ENCODE measurements around the gene OXNAD1.
A peak's percentile ranks its signal among the peaks of the same experiment; 100 is the strongest.
"Not testable (repeated sequence)": the region's sequence is repeated elsewhere in the genome, so short reads cannot be mapped to it uniquely, and the experiment has no call there.

Gene OXNAD1

DNA sequence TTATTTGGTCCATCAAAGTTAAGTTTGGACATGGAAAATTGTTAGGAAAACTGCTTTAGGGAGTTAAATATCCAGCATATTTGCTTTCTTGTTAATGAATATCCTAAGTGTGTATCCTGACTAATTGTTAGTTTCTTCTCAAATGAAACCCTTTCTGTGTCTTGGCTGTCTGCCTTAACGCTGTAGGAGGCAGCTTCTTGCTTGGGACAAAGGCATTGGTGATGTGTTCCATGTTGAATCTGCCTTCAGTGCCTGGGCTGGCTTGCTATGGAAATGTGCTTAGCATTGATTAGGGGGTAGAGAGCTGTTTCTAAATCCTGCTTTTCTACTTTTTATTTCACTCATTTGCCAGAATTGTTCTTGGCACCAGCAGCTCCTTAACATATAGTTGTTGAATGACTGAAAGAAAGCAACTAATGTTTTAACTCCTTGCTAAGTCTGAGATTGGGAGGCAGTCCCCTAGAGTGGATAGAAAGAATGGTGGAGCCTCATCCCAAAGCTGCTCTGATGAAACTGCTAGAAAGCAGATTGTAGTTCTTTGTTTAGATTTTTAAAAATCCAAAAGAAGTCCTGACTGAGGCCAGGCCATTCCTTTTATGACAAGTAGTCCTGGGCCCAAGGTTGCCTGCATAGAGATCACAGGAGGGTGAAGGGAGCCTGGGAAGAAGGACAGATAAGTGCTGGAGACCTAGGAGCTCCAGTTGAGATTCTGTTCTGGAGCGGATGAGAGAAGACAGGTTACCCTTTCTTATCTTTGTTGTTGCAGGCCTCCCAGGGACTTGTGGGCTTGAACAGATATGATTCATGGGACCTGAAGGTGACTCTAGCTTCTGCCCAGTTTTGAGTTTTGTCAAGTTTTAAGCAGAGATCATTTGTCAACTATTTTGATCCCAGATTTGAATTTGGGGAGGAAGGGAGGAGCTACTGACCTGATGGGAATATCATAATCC, 39.3 kb downstream of the OXNAD1 start:
- DNase-seq = peak in 1 of 5 donors; percentile 30

DNA sequence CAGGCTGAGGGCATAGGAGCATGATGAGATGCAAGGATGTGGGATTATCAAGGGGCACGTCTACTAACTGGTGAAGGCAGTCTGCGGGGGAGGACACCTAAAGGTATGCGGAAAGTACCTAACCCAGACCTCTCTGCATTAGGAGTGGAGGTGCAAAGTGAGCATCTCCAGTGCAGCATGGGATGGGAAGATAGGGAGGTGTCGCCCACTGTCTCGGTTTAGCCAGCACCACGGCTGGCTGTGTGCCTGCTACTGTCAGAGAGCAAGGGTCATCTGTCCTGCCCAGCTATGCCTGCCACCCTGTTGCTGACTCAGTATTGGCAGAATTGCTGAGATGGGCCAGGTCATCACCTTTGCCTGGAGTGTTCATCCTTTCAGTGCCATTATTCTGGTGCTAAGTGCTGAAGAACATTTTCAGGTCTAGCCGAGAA, 40.1 kb downstream of the OXNAD1 start:
- peak in 4 of 5 donors; percentile 32 to 44 (median 35) for DNase-seq

DNA sequence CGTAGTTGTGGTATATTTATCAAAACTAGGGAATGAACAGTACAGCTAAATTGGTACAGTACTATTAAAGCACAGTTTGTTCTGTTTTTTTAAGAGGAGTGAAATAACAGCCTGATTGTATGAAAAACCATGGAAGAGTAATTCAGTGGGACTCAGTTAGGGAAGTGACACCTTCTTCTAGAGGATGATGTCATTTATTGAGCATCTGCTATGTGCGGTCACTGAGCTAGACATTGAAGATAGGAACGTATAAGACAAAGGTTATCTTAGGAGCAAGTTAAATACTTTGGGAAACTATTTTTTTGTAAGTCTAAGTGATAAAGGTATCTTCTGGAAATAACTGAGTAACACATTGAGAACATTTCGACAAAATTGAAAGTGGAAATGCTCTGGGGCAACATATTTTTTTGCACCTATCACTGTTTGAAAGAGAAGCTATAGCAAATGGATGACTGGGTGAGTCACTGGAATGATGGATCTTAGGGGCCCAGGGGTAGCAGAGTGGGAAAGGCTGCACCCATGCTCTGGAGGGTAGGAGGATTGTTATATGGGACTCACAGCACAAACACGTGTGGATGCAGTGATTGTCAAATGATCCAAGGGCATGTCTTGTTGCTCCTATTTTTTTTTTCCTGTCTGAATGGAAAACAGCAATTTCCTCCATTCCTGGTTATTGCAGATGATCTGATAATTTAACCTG, 43.0 kb downstream of the OXNAD1 start:
- no peak for DNase-seq

GRCh38 chr3:16308727-16309126, 43.7 kb downstream of the OXNAD1 start:
- no peak for DNase-seq

- DNase-seq = peak in 4 of 5 donors; percentile 30 to 90 (median 44)
Measured at GRCh38 chr3:16309558-16309957, 44.5 kb downstream of the OXNAD1 start.

DNA sequence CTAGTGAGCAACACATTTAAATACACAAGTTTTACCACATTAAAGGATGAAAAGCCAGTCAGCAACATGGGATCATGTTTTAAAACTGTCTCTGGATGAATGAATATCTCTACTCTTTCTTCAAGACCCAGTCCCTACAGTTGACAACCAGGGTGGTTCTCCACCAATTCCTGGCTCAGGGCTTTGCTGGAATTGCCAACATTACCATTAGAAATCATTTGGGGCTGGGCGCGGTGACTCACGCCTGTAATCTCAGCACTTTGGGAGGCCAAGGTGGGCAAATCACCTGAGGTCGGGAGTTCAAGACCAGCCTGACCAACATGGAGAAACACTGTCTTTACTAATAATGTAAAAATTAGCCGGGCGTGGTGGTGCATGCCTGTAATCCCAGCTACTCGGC, 45.5 kb downstream of the OXNAD1 start:
- DNase-seq = not testable (repeated sequence)

GRCh38 chr3:16311960-16312451, 47.0 kb downstream of the OXNAD1 start:
- DNase-seq = peak; percentile 26 to 86 (median 53)

DNA sequence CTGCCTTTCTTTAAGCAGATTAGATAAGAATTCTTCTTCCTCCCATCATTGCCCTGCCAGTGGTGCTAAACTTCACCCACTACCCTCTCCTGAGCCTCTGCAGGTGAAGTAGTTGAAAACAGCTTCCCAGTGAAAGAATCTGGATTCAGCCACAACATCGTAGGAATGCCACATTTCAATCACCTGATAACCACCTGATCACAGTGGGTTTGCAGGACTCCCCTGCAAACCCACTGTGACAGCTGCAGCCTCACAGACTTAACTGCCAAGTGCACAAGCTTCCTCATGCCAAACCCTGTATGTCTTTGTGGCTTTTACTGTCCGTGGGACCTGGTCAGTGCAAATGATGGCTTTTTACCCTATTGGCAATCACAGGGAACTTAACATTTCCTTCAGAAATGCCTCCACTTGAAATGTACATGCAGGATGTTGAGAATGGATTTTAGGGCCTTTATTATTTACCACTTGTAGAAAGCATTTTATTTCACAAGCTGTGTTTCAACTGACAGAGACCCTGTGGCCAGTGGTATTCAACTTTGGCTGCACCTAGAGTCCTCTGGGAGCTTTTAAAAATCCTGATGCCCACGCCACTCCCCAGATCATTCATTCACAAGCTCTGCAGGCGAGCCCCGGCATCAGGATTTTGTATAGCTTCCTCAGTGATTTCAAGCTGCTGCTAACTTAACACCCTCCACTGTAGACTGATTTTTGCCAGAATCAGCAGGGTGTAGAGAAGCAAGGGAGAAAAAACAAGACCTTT, 49.1 kb downstream of the OXNAD1 start:
- DNase-seq = no peak

DNA sequence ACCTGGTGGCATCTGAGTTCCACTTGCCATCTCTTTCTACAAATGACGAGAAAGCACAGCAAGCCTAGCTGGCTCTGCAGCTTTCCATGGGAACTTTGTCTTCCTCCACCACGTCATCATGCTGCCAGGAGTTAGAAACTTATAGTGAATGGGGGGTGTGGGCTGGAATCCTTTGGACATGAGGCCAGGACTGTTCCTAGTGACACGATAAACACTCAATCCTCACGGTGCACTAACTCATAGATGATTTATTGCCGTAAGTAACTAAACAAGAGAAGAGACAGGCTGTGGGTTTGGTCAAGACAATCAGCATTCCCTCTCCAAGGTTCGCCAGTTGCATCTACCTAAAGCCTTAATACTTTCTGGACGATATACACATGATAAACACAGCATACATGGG, 50.6 kb downstream of the OXNAD1 start:
- DNase-seq = no peak

DNA sequence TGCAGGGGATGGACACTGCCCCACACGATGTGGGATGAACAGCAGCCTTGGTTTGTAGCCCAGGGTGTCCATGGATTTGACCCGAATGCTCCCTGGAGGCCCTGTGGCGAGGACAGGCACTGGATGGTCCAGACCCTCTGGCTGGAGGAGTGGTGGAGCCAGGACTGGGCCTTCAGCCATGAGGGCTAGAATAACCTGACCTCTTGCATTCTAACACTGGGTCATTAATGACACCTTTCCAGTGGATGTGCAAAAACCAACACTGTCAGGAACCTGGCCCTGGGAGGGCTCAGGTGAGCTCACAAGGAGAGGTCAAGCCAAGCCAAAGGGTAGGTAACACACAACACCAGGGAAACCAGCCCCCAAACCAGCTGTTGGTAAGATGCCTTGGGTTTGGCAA, 51.4 kb downstream of the OXNAD1 start:
- DNase-seq = no peak

- no peak for DNase-seq
Measured at GRCh38 chr3:16316847-16317560, 52.0 kb downstream of the OXNAD1 start.

DNA sequence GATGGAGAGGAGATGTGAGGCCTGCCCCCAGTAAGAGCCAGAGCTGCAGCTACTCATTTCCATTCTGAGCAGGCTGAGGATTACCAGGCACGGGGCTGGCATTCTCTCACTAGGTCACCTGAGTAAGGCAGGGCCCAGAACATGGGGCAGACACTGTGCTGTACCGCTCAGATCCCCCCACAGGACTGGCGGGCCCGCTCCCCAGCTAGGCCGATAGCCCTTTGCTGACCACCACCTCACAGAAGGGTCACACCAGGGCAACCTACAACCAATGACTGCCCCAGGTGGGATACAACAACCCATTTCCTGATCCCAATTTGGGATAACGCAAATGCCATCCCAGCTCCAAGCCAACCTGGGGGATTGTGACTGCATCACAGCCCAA, 52.5 kb downstream of the OXNAD1 start:
- no peak for DNase-seq

- DNase-seq = no peak
Measured at GRCh38 chr3:16318176-16318575, 53.2 kb downstream of the OXNAD1 start.

- DNase-seq = peak; percentile 56 to 89 (median 74)
Measured at GRCh38 chr3:16319307-16319706, 54.3 kb downstream of the OXNAD1 start.

- no peak for DNase-seq
Measured at GRCh38 chr3:16319723-16320122, 54.7 kb downstream of the OXNAD1 start.

GRCh38 chr3:16320711-16321110, 55.7 kb downstream of the OXNAD1 start:
- DNase-seq = no peak

DNA sequence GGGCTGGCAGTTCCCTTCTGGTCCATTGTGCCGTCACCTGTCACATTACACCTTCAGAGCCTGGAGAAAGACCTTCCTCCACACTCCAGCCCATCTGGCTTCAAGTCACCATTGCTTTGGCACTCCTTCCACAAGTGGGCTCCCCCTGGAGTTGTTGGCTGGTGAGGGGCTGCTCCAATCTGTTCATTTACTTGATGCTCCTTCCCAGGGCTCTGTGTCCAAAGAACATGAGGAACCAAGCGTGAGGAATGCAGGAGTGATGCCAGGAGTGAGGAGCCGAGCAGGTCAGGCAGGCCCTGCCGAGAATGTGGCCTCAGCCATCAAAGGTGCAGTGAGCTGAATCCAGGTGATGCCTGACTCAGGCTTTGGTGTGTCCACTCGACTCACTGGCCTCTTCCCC, 57.2 kb downstream of the OXNAD1 start:
- DNase-seq = no peak

DNA sequence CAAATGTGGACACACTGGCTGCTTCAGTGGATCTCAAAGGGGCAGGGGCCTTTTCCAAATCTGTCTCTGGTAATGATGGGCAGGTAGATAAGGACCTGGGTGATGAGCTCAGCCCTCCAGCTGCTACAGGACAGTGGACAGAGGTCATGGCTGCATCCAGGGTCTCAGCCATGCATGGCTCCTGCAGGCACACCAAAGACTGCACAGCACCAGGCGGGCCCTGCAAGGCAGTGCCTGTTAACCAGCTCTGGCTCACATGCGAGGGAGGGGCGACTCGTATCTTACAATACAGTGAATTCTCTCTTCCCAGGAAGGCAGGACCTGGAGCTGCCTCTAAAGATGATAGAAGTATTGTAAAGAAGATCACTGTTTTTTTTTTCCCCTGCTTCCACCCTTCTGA, 58.7 kb downstream of the OXNAD1 start:
- DNase-seq = no peak

- no peak for DNase-seq
Measured at GRCh38 chr3:16325850-16326249, 60.8 kb downstream of the OXNAD1 start.

DNA sequence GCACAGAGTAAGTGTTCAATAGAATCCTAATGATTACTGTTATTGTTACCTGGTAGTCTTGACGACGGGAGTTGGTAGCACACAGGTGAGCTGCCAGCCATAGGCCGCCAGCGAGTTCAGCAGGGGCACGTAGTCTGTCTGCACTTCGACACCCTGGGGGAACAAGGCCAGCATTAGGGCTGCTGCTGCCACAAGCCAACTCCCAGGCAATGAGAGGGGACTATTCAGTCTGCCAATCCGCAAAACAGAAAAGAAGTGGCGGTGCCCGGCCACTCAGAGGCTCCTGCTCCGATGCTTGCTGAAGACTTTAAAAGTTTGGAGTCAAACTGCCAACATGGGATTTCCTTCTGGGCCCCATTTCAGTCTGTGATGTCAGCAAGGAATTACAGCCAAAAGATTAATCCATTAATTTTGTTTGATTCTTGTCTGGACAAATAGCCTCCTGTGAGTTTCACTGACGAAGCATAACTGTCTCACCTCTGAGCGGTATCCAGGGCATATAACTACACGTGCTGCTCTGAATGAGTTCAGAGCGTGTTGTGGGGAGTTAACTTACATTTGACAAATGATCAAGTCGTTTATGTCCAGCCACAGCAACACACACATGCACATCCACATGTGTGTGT, 61.8 kb downstream of the OXNAD1 start:
- DNase-seq = no peak

- DNase-seq = no peak
Measured at GRCh38 chr3:16328124-16328523, 63.1 kb downstream of the OXNAD1 start.

All from T-helper 1 cell (primary cell).